Measurements from ENCODE around the gene ALG6. TPM values are rescaled to one million over a fixed set of nuclear protein-coding genes. Genes with fewer than 3 reads are reported as not detected.

The ALG6 gene
- 32.7 TPM for total RNA-seq

DNA sequence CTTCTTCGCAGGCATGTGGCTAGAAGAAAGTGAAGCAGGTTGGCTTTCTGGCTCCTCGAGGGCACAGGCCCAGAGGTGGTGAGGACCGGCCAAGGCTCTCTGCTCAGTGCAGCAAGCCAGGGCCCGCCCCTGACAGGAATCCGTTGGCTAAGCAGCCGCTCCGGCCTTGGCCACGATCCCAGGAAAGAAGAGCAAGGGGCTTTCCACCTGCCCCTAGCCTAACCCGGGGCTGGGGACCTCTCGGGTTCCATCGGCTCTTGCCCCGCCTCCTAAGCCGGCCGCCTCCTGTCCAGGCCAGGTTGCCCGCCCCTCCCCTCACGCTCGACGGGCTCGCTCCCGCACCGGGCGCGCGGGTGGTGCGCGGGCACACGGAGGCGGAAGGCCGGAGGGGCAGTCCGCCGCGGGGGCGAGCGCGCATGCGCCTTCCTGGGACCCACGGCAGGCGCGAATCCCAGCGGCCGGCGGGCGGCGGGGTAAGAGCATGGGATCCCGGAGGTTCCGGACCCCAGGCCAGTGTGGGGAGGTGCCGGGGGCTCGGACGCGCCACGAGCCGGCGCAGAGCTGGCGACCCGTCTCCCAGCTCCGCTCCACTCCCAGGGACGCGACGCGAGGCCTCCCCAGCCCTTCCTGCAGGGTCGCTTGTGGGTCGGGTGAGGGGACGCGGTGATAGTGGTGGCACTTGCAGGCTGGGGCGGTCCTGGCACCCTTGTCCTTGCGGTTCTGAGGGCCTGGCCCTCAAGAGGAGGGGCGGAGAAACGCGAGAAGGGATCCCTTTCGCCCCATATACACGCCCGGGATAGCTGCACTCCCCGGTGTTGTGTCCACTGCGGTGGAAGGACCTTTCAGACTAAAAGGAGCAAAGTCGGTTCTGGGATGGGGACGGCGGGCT lies at the start of gene ALG6:
TSS of gene ALG6 (plus strand) at position 413 of the 889 bp plus-strand sequence. CDS start 3,351 bp downstream, outside the sequence.
- DNase-seq: peak; percentile 83

DNA sequence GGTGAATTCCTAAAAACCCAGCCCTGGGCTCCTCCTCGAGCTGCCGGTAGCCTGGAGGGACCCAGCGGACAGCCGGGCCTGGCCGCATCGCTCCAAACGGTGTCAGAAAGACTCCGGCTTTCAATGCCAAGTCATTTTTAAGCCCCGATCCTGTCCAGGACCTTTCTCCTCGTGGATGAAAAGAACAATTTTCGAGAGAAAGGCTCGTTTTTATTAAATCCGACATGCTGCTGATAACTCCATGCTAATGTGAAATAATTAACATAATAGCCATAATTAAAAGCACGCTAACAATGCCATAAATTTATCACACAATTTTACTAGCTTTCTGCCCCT lies 49.6 kb upstream of the ALG6 start:
- no peak for DNase-seq

DNA sequence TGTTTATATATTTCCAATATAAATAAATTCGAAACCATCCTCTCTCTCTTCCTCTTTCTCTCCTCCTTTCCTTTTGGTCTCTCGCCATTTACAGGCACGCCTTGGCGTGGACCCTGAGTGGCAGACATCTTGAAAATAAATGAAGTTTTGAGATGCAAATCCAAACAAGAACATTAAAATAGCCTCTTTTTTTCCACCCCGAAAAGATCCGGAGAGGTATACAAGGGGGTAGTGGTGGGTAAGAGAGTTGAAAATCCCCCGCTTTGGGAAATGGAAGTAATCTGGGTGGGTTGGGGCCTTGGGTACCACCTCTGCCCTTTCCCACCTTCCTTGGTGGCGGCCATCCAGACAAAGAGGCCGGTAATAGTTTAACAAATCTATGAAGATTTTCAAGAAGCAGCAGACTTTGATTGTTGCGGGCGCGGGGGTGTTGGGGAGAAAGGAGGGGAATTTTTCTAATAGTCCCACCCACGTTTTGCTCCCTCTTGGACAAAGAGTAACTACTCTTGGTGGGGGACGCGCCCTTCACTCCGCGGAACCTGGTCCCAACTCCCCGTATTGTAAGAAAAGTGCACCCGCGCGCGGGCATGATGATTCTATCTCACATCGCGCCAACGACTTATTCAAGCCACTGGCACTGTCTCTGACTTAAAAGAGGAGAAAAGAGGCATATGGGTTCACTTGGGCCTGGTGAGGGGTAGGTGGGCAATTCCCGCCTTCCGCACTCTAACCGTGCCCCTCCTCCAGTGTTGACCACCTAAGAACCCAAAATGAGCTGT lies 49.0 kb upstream of the ALG6 start:
- DNase-seq: no peak

DNA sequence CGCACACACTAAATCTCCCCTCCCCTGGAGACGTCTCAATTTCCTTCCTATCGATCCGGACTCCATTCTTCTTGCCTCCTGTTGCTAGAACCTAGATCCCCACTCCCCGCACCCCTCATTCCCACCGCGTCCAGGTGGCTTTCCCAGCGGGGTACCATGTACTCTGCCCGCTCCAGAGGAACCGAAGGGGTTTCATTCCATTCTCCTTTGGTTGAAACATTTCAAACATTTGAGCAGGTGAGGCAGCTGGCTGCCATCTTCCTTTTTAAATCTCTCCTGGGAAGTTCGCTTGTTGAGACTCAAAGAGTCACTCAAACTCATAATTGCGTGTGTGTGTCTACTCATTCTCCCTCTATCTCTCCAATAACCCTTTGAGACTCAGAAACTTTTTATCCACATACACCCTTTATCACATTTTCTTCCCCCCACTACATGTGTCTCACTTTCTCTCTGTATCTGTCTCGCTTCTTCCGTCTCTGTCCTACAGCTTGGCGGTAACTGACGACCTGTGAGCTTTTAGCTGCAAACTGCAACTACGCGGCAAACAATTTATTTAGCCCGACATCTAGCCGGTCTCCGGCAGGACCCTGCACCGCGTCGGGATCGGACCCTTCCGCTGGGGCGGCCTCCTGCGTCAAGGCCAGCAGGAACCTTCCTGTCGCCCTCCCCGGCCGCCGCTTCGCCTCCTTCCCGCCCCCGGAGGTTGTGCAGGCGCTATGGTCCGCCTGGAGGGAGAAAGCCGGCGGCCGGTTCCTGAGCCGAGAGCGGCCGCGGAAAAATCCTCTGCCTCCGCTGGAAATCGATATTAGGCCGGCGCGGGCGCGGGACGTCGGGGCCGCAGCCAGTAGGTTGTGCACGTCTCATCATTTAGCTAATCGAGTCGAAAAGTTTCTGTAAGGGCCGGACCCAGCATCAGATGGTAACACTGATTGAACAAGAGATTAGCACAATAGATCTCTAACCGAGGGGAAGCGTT lies 48.1 kb upstream of the ALG6 start:
- DNase-seq: no peak

DNA sequence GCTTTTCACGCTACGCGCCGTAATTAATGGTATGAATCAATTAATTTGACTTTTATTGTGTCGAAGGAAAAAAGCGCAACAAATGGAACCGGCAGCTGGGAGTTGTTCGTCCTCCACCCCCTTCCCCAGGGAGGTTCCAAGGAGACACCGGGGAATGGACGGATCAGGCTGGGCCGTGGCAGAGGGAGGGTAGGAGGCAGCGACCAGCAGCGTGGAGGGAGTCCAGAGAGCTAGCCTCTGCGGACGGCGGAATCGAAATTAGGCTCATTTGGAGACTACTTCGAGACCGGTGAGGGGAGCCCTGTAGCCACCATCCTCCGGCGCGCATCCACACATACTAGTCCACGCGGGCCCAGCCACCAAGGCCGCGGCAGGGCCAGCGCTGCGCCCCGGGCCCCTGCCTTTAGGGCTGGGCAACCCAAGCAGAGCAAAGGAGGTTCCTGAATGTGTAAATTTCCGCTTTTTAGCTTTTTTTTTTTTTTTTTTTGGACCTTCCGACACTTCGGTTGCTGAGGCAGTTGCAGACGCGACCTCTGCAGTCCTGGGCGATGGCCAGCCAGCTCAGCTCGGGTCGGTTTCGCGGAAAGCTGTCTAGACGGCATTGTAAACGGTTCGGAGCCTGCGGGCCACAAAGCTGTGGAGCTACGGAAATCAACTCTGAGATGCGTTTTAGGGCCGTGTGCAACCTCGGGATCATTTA lies 47.3 kb upstream of the ALG6 start:
- DNase-seq: no peak

DNA sequence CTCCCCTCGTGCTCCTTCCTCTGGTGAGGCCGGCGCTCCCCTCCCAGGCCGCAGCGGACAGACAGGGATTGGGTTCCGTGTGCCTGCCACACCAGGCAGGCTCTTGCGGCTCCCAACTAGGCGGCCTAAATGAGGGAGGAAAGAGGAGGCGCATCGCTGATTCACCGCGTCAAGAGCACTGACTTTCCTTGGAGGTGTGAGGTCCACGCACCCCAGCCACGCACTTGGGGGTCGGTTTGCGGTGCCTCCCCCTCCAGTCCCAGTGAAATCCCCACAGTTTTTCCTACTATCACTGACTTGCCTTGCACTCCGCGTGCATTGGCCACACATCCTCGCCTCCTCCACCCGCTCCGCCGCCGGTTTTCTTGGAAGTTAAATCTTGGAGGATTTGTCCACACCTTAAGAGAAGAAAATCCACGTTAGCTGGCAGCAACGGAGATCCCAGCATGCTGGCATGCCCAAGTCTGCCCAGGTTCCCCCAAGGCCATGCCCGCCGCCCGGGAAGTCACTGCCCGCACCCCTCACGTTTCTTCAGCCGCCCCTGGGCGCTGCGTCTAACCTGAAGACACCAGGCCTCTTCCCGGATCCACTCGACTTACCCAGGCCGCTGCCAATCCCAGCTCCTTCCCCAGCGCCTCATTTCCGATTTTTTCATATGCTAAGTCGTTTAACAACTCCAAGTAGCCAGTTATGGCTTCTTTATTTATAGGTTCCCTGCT lies 46.2 kb upstream of the ALG6 start:
- DNase-seq: no peak

DNA sequence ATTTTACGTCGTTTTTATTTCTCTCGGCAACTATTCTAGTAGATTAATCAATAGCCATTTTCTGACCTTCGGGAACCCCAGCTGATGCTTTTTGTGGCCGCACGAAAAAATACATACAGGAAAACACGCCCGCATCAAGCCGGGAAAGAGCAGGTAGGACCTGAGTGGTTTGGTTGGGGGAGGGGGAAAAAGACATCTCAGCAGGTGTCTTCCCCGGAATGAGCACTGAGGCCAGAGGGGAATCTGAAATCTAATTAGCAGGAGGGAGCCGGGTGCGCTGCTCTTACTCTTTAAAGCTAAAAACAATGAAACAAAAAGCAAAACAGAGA lies 45.7 kb upstream of the ALG6 start:
- no peak for DNase-seq

DNA sequence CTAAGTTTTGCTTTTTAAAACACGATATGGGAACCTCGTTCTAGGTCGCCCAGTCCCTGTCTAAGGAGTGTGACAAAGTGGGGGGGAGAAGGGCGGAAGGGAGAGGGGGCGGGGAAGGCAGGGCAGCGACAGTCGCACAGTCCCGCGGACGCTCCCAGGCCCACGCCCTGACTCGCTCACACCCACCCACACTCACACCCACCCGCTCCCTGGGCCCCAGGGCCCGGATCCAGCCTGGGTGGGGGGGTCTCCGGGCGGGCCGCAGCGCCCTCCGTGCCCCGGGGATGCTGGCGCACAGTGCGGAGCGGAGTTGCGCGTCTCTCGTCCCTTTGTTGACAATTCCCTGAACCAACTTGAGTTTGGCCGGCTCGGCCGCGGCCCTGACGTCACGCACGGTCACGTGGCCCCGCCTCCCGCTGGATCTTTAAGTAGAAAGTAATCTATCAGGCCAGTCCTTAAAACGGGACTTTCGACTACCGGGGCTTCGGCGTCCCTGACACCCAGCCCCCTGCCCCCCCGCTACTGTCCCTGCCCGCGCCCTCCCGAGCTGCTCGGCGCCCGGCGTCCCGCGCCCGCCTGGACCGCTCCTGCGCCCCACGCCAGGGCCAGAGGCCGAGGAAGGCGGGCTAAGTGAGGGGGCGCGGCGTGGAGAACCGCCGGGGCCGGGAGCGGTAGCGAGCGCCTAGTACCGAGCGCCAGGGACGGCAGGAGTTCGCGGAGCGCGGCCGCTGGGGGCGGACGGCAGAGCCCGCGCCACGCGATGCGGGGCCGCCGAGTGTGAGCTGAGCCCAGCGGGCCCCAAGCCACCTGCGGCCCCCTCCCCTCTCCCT lies 45.1 kb upstream of the ALG6 start, which contains the start of gene FOXD3:
TSS of gene FOXD3 (plus strand) at position 454 of the 830 bp plus-strand sequence. CDS start 492 bp downstream, outside the sequence.
- peak; percentile 22 for DNase-seq

DNA sequence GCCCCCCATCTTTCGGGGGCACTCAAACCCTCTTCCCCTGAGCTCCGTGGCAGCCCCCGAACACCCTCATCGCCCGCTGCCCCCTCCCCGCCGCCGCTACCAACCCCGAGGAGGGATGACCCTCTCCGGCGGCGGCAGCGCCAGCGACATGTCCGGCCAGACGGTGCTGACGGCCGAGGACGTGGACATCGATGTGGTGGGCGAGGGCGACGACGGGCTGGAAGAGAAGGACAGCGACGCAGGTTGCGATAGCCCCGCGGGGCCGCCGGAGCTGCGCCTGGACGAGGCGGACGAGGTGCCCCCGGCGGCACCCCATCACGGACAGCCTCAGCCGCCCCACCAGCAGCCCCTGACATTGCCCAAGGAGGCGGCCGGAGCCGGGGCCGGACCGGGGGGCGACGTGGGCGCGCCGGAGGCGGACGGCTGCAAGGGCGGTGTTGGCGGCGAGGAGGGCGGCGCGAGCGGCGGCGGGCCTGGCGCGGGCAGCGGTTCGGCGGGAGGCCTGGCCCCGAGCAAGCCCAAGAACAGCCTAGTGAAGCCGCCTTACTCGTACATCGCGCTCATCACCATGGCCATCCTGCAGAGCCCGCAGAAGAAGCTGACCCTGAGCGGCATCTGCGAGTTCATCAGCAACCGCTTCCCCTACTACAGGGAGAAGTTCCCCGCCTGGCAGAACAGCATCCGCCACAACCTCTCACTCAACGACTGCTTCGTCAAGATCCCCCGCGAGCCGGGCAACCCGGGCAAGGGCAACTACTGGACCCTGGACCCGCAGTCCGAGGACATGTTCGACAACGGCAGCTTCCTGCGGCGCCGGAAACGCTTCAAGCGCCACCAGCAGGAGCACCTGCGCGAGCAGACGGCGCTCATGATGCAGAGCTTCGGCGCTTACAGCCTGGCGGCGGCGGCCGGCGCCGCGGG lies 44.2 kb upstream of the ALG6 start:
- DNase-seq: no peak

DNA sequence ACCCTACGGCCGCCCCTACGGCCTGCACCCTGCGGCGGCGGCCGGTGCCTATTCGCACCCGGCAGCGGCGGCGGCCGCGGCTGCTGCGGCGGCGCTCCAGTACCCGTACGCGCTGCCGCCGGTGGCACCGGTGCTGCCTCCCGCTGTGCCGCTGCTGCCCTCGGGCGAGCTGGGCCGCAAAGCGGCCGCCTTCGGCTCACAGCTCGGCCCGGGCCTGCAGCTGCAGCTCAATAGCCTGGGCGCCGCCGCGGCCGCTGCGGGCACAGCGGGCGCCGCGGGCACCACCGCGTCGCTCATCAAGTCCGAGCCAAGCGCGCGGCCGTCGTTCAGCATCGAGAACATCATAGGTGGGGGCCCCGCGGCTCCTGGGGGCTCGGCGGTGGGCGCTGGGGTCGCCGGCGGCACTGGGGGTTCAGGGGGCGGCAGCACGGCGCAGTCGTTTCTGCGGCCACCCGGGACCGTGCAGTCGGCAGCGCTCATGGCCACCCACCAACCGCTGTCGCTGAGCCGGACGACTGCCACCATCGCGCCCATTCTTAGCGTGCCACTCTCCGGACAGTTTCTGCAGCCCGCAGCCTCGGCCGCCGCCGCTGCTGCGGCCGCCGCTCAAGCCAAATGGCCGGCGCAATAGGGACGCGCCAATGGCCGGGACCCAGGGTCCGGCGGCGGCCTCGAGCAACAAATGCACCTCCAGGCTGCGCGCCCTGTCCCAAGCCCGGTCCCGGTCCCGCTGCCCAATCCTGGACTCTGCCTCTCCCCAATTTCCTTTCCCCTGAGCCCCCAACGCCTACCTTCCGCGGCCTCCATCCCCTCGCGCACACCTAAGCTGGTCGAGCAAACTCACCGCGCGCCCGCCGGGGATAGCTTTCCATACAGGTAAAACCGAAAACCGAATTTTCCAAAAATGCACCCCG lies 43.3 kb upstream of the ALG6 start:
- no peak for DNase-seq

DNA sequence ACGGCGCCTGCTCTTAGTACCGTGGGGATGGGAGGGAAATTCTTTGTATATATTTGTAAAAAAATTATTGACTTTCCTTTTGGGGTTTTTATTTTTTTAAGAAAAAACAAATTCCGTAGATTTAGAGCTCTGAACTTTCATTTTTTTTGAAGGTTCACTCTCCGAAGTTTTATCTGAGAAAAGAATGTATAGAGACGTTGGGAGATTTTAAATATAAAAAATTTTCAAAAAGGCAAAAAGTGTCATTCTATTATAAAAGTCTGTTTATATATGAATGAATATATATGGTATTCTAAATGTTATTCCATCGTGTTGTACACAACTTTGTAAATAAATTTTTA lies 42.7 kb upstream of the ALG6 start:
- no peak for DNase-seq

DNA sequence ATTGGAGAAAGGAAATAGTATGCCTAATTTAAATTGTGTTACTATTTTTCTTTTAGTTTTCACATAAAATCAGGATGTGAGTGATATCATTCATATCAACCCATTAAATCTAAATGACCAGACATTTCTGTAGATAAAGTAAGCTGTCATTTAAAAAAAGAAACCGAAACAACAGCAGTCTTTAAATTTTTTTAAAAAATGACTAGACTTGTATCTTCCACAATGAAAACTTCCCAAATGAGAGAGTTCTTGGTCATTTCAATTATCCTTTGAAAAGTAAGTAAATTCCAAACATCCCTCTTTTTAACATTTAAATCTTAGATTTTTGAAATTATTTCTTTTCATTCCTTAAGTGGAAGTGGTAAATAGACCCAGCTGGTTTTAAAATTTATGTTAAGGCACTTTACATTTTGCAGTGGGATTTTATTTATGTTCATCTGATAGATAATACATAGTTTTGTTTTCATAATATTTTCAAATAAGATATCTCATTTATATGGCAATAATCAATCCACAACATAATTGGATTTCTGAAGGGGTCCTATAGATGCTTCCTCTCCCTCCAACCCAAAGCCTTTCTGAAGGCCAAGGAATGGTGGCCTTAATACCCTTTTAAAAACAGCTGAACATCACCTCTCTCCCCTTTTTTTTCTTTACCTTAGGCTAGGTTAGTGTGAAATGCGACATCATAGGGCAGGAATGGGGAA lies 42.0 kb upstream of the ALG6 start:
- DNase-seq: no peak

DNA sequence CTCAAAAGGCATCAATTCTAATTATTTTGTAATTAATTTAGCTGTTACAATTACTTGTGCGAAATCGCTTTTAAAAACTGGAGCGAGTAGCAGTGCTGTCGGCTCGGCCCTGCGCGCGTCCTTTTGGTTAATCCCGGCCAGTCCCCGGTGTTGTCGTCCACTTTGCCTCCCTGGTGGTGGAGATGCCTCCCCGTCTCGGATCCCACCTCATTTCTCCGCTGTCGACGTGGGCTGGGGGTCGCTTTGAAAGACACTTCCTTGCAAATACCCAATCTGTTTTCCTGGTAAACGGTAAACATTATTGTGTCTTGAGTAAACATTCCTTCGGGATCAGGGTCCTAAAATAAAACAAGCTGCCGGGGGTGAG lies 41.3 kb upstream of the ALG6 start:
- DNase-seq: no peak

DNA sequence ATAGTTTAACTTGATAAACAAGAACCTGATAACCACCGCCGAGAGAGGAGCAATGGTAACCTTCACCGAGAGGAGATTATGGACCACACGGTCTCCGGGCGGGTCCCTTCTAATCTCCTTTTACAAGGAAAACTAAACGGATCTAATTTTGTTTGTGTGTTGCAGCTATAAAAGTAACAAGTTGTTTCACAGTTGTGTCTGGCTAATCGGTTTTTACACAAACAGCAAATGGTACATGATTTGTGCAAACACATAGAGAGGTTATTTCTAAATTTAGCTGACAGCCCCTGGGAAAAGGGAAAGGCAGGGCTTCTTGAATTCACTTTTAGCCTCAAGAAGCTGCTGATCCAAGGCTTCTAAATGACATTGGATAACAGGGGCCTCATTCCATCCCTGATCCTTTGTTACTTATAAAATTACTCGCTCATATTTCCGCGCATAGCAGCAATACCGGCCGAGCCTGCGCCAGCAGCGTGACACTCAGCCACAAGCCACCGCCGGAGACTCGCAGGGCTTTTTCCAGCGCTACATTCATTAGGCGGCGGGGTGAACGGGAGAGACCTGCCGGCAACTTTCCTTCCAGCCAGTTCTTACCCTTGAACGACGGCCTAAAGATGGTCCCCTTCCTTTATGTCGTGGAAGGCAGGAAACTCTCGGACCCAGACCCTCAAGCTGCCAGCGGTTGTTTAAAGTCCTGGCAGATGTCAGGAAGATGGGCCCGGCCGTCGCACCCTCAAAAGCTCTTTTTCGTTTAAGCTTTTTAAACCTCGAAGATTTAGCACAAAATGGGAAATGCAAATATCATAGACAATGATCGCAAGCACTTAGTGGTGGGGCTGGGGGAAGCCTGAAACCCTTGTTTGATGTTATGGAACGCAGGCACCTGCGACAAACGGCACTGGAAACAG lies 40.7 kb upstream of the ALG6 start:
- no peak for DNase-seq

DNA sequence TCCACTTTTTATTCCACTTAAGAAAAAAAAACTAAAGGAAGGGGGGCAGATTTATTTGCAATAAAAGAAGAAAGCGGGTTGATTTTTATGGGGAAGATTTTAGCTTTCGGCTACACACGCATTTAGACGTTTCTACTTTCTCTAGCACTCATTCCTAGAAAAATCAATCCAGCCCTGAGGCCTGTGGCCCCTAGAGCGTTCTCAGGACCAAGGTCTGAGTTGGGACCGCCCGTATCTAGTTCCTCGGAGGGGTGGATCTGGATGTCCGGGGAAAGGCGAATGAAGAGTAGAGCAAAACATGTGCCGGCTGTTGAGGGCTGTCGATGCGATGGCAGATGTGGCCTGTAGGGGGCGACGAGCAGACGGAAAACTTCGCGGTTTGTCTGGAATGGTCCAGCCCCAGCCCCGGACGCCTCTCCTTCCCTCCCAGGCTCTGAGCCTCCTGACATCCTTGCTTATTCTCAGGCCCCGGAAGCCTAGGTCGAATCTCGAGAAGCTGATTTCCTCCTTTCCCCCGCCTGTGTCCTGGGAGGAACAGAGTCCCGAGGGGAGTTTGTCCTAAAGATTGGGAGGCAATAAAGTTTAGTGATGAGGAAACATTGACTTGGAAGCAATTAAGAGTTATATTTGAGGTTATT lies 39.9 kb upstream of the ALG6 start:
- DNase-seq: peak; percentile 65

DNA sequence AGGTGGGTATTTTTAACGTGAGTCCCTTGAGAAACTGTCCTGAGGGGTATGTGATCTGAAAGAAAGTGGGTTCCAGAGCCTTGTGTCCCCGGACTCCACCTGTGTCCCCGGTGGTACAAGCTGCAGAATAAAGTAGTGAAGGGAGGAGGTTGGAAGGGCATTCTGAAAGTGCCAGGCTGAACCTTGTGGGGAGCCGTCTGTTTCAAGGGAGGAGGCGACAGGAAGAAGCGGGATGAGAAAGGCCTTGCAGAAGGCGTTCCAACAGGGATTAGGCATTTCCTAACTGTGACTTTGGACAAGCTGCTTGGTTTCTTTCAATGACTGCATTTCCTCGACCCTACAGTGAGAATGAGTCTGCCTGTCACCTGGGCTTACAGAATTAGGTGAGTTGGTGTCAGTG lies 39.3 kb upstream of the ALG6 start:
- no peak for DNase-seq

Data from skin of body (tissue), 2 donors.